ENCODE data around the gene ROPN1B. TPM values are rescaled to one million over a fixed set of nuclear protein-coding genes. Genes with fewer than 3 reads are reported as not detected.
"Not testable (repeated sequence)": the region's sequence is repeated elsewhere in the genome, so short reads cannot be mapped to it uniquely, and the experiment has no call there.

Gene ROPN1B
- total RNA-seq, 2 donors from 2014 or later = 2.2 to 27.8 TPM

GRCh38 chr3:125928771-125929545 lies 40.0 kb upstream of the ROPN1B start:
- H3K27ac ChIP-seq; H3K9me3 ChIP-seq; H3K27me3 ChIP-seq (replicated peaks; ENCODE audit: insufficient read depth); H3K4me1 ChIP-seq (replicated peaks); H3K36me3 ChIP-seq; H3K4me3 ChIP-seq; intact Hi-C loops (cut with DNase I): not testable (repeated sequence)
- peak; percentile 52 for DNase-seq (ENCODE audit: low spot score)
- WGBS = 32% methylated on average over 22 of the region's 22 CpGs
- TF ChIP-seq CTCF (IDR thresholded peaks at IDR 0.05) = peak in 3 of 4 experiments; percentile 64 to 73 (median 64)

- intact Hi-C loops (cut with DNase I) = loop anchor here (10.0 kb wide), 1 partner anchor 165 kb away; no protein-coding TSS in a partner anchor
- not testable (repeated sequence) for H3K27ac ChIP-seq; H3K9me3 ChIP-seq; H3K36me3 ChIP-seq; H3K4me1 ChIP-seq (replicated peaks); H3K27me3 ChIP-seq (replicated peaks; ENCODE audit: insufficient read depth); H3K4me3 ChIP-seq; DNase-seq (ENCODE audit: low spot score)
- WGBS = 37% methylated on average over 5 of the region's 5 CpGs
Measured at GRCh38 chr3:125929765-125930164, 39.2 kb upstream of the ROPN1B start.

GRCh38 chr3:125931355-125931880 lies 37.6 kb upstream of the ROPN1B start:
- WGBS = 76% methylated on average over 14 of the region's 14 CpGs
- not testable (repeated sequence) for DNase-seq (ENCODE audit: low spot score); H3K27ac ChIP-seq; H3K27me3 ChIP-seq (replicated peaks; ENCODE audit: insufficient read depth); H3K4me1 ChIP-seq (replicated peaks); H3K36me3 ChIP-seq; H3K9me3 ChIP-seq; H3K4me3 ChIP-seq
- intact Hi-C loops (cut with DNase I) = loop anchor here (10.0 kb wide), 1 partner anchor 167 kb away; no protein-coding TSS in a partner anchor

GRCh38 chr3:125933397-125934173 lies 35.4 kb upstream of the ROPN1B start:
- intact Hi-C loops (cut with DNase I) = loop anchor here (10.0 kb wide), 1 partner anchor 169 kb away; no protein-coding TSS in a partner anchor

GRCh38 chr3:125935252-125935874 lies 33.6 kb upstream of the ROPN1B start:
- not testable (repeated sequence) for H3K36me3 ChIP-seq; H3K9me3 ChIP-seq; H3K27me3 ChIP-seq (replicated peaks; ENCODE audit: insufficient read depth); H3K4me1 ChIP-seq (replicated peaks)
- DNase-seq (ENCODE audit: low spot score) = peak; percentile 68
- TF ChIP-seq POLR2AphosphoS5 (IDR thresholded peaks at IDR 0.05) = peak; percentile 86
- peak overlapping the region in 1 of 2 donors; percentile 51 for H3K27ac ChIP-seq
- peak overlapping the region in 1 of 2 donors; percentile 8 for H3K4me3 ChIP-seq
- intact Hi-C loops (cut with DNase I) = loop anchor here (10.0 kb wide), 1 partner anchor 171 kb away; no protein-coding TSS in a partner anchor
- 40% methylated on average over 10 of the region's 10 CpGs for WGBS

More at GRCh38 chr3:125933397-125934173, 35.4 kb upstream of the ROPN1B start:
- not testable (repeated sequence) for DNase-seq (ENCODE audit: low spot score); H3K27me3 ChIP-seq (replicated peaks; ENCODE audit: insufficient read depth); H3K27ac ChIP-seq; H3K9me3 ChIP-seq; H3K36me3 ChIP-seq; H3K4me1 ChIP-seq (replicated peaks); H3K4me3 ChIP-seq
- 93% methylated on average over 15 of the region's 17 CpGs for WGBS

- not testable (repeated sequence) for H3K27ac ChIP-seq; H3K9me3 ChIP-seq; H3K4me3 ChIP-seq; DNase-seq (ENCODE audit: low spot score); H3K36me3 ChIP-seq; H3K4me1 ChIP-seq (replicated peaks); H3K27me3 ChIP-seq (replicated peaks; ENCODE audit: insufficient read depth)
- intact Hi-C loops (cut with DNase I) = loop anchor here (10.0 kb wide), 1 partner anchor 172 kb away; no protein-coding TSS in a partner anchor
- WGBS = 88% methylated on average over 13 of the region's 13 CpGs
- TF ChIP-seq CTCF (IDR thresholded peaks at IDR 0.05) = peak in 2 of 4 experiments; percentile 44
Measured at GRCh38 chr3:125936210-125936815, 32.7 kb upstream of the ROPN1B start.

All from prostate gland (tissue), 2 donors.